Mucosa of rectum (tissue), 2 donors: ENCODE measurements around the gene PDSS2.
"Not testable (repeated sequence)": the region's sequence is repeated elsewhere in the genome, so short reads cannot be mapped to it uniquely, and the experiment has no call there.

Experiments
- H3K27ac ChIP-seq, 2 donors: one replicate each; pipeline ENCODE4 v1.7.0; 2013; ENCODE audit warnings: inconsistent platforms in 2 of 2, low read depth in 2 of 2, low read length in 2 of 2
- H3K27me3 ChIP-seq, 2 donors: one replicate each; pipeline ENCODE4 v1.7.0; 2013; ENCODE audit warnings: low read length in 2 of 2; ENCODE audit not compliant: control insufficient read depth in 2 of 2, insufficient read depth in 2 of 2
- H3K36me3 ChIP-seq, 2 donors: one replicate each; pipeline ENCODE4 v1.7.0; 2013; ENCODE audit warnings: low read length in 2 of 2; ENCODE audit not compliant: control insufficient read depth in 2 of 2, insufficient read depth in 2 of 2
- H3K4me1 ChIP-seq, 2 donors: one replicate each; pipeline ENCODE4 v1.7.0; 2013; ENCODE audit warnings: low read length in 2 of 2, mild to moderate bottlenecking in 1 of 2; ENCODE audit not compliant: control insufficient read depth in 2 of 2, insufficient read depth in 2 of 2
- H3K4me3 ChIP-seq, 2 donors: one replicate each; pipeline ENCODE4 v1.7.0; 2013; ENCODE audit warnings: low read length in 2 of 2
- H3K9ac ChIP-seq, 2 donors: one replicate each; pipeline ENCODE4 v1.7.0; 2013; ENCODE audit warnings: low read length in 2 of 2, low read depth in 1 of 2, mild to moderate bottlenecking in 1 of 2
- H3K9me3 ChIP-seq, 2 donors: one replicate each; pipeline ENCODE4 v1.7.0; 2013; ENCODE audit warnings: low read length in 2 of 2; ENCODE audit not compliant: control insufficient read depth in 2 of 2
- donor health status: healthy.
- donor health status: Normal muscosa, but diverticular disease.

The PDSS2 gene

DNA sequence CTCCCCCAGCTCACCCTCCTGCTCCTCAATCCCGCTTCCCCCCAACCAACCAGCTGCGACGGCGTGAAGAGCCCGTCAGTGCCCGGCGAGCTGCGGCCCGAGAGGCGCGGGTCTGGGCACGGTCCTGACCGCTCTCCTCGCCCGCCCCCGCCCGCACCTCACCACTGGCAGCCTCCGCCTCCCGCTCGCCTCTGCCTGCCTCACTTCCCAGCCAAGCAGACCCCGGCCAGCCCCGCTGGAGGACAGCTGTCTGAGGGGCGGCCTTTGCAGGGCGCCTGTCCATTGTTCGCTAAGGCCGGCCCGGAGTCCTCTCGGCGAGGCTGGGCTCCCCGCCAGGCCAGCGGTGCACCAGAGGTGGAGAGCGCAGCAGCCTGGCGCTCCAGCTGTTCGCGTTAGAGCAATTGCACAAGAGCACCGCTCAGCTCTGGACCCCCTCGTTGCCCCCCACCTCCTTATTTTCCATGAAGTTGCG is 31.8 kb upstream of the PDSS2 start:
- H3K9ac ChIP-seq = peak overlapping the region in 1 of 2 donors; percentile 41
- no peaks in the 10 kb centered on the region for H3K9me3 ChIP-seq
- H3K27me3 ChIP-seq = peaks cover 28 to 49% of the 10 kb centered on the region in 2 donors
- no peaks in the 10 kb centered on the region for H3K36me3 ChIP-seq
- H3K4me3 ChIP-seq = peak overlapping the region; percentile 61 to 79
- H3K27ac ChIP-seq = peak overlapping the region; percentile 23 to 34
- peaks cover 12 to 19% of the 10 kb centered on the region in 2 donors for H3K4me1 ChIP-seq

DNA sequence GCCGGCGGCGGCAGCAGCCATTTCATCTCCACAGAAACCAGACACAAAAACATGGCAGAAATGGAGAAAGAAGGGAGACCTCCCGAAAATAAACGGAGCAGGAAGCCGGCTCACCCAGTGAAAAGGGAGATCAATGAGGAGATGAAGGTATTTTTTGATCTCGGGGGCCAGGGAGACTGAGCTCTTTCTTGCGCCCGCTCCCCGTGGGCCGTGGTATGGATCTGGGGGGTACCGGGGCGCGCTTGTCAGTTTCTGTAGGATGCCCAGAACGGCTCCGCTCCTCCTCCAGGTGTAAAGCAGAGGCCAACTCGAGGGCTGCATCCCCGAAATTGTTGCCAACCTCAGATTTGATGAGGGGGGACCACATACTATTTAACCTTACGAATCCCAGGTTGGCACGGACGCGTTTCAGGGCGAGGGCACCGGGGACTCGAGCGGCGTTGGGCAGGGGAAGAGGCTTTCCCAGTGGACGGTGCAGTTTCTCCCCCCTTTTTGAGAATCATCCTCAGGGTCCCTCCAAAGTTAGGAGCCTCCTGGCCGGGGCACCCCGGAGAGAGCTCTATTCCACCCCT is 31.3 kb upstream of the PDSS2 start:
- Histone ChIP-seq H3K9me3 (no peaks in the 10 kb centered on the region), H3K4me3 (peak overlapping the region; percentile 61 to 79), H3K9ac (peak overlapping the region in 1 of 2 donors; percentile 29), H3K27ac (peak overlapping the region; percentile 23 to 34), H3K27me3 (peaks cover 28 to 49% of the 10 kb centered on the region in 2 donors), H3K36me3 (no peaks in the 10 kb centered on the region), H3K4me1 (peaks cover 12 to 19% of the 10 kb centered on the region in 2 donors)

DNA sequence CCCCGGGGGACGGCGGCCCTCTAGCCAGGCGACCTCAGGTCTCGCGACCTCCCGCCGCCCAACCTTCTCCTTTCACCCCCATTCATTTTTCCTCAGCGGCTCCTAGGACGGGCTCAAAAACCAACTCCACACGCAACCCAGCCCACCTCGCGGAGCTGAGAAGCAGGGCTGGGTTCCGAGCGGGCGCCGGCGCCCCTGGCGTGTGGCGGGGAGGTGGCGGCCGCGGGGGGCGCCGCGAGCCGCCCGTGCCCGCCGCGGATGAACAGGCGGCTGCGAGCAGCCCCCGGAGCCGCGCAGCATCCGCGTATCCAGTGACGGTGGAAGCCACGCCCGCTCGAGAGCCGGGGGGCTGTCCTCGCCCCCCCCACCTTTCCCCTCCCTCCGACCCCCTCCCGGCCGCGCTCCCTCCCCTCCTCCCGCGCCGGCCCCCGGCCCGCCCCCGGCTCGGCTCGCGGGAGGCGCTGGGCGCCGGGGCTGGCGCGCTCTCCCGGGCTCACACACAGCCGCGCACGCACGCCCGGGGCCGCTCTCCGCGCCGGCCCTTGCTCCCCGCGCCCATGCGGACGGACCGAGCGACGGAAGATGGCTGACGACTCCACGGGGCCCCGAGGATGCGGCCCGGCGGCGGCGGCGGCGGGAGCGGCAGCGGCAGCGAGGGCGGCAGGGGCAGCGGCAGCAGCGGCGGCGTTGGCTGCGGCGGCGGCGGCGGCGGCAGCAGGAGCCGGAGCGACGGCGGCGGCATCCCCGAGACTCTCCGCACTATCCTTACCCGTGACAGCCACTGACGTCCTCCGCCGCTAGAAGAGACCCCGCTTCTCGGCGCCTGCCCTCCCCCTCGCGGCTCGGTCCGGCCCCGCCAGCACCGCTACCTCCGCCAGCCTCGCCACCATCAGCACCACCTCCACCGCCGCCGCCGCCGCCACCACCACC is 30.5 kb upstream of the PDSS2 start, which contains the start of gene SOBP:
Gene SOBP (plus strand): TSS at position 482 of the 930 bp plus-strand sequence. CDS start 500 bp downstream, outside the sequence.
- peaks cover 30 to 49% of the 10 kb centered on the region in 2 donors for H3K27me3 ChIP-seq
- H3K27ac ChIP-seq = peak within 1 kb of the TSS; percentile 23 to 34
- peak within 1 kb of the TSS; percentile 61 to 79 for H3K4me3 ChIP-seq
- peak within 1 kb of the TSS; percentile 14 to 33 for H3K9ac ChIP-seq
- H3K4me1 ChIP-seq = peaks cover 12 to 19% of the 10 kb centered on the region in 2 donors
- no peaks in the 10 kb centered on the region for H3K36me3 ChIP-seq
- H3K9me3 ChIP-seq = no peaks in the 10 kb centered on the region

DNA sequence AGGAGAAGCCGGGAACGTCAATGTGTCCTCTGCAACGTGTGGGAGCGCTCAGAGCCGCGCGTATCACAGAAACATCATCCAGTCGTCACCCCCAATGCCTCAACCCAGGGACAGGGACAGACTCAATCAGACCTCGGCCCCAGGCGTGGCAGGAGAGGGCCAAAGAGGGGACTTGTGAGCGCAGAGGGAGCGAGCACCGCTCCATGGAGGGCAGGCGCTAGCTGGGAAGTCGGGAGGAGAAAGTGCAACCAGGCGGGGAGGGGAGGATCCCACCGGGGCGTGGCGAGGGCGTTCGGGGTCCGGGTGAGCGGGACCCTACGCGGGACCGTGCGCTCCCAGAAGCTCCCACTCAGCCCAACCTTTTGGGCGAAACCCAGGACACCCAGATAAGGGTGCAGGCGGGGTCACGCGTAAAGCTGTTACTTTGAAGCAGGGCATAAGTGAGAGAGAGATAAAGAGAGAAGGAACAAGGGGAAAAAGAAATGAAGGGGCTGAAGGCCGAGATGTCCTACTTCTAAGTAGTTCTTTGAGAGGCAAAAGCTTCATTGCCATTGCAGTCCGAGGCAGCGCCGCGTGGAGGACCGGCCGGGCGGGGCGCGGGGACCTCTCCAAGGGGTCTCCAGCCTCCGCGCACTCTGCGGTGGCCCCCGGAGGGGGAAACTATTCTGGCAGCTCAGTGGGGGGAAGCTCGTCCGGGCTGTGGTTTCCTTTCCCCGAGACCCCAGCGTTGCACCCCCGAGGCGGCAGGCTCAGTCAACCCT is 29.7 kb upstream of the PDSS2 start:
- H3K9me3 ChIP-seq = no peaks in the 10 kb centered on the region
- H3K36me3 ChIP-seq = no peaks in the 10 kb centered on the region
- H3K9ac ChIP-seq = peak overlapping the region; percentile 14 to 33
- peaks cover 30 to 52% of the 10 kb centered on the region in 2 donors for H3K27me3 ChIP-seq
- peak overlapping the region; percentile 9 to 17 for H3K27ac ChIP-seq
- peak overlapping the region; percentile 55 to 72 for H3K4me3 ChIP-seq
- H3K4me1 ChIP-seq = peaks cover 12 to 19% of the 10 kb centered on the region in 2 donors

DNA sequence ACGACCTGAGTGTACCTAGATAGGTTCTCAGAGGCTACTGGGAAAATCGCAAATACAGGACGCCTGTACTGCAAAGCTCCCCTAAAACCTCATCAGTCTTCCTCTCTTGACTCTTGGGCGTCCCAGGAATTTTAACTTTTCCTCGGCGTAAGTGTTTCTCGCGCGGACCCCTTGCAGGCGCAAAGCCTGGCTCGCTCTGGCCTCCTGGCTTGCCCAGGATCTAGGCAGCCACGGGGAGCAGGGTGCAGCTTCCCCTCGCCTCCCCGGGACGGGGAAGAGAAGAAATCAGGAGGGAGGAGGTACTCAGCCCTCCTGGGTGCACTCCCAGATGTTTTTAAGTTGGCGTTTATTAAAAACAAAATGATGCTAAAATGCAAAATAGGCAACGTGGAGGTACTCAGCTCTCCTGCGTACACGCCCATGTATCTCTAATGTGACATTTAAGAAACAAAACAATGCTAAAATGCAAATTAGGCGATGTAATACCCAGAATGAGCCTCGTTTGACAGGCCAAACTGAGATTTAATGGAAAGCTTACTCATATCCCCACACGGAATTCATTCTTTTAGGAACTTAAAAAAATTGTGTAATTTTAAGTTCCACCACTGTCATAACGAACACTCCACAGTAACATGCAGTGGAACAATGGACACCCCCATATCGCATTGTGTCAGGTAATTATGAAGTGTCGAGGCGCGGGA is 29.0 kb upstream of the PDSS2 start:
- H3K4me3 ChIP-seq = peak overlapping the region; percentile 55 to 72
- peaks cover 30 to 51% of the 10 kb centered on the region in 2 donors for H3K27me3 ChIP-seq
- H3K27ac ChIP-seq = no peak overlapping the region
- H3K9ac ChIP-seq = no peak overlapping the region
- no peaks in the 10 kb centered on the region for H3K36me3 ChIP-seq
- H3K9me3 ChIP-seq = no peaks in the 10 kb centered on the region
- peaks cover 12 to 19% of the 10 kb centered on the region in 2 donors for H3K4me1 ChIP-seq

DNA sequence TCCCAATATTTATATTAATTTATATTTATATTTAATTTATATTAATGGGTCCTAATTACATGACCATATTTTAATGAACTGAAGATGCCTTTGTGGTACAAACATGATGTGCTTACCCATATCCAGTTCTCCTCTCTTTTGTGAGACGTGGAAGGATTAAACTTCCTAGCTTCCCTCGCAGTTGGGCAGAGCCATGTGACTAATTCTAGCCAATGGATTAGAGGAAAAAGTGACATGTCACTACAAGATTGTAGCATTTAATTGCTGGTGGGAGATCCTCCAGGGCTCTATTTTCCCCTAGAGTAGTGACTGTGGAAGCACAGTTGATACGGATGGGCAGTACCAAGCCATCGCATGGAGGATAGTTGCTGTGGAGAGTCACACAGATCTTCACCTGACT is 25.8 kb upstream of the PDSS2 start:
- Histone ChIP-seq H3K9ac (no peak overlapping the region), H3K27ac (no peak overlapping the region), H3K9me3 (no peaks in the 10 kb centered on the region), H3K27me3 (peaks cover 26 to 27% of the 10 kb centered on the region in 2 donors), H3K4me3 (no peak overlapping the region), H3K4me1 (peaks cover 9 to 12% of the 10 kb centered on the region in 2 donors), H3K36me3 (no peaks in the 10 kb centered on the region)

DNA sequence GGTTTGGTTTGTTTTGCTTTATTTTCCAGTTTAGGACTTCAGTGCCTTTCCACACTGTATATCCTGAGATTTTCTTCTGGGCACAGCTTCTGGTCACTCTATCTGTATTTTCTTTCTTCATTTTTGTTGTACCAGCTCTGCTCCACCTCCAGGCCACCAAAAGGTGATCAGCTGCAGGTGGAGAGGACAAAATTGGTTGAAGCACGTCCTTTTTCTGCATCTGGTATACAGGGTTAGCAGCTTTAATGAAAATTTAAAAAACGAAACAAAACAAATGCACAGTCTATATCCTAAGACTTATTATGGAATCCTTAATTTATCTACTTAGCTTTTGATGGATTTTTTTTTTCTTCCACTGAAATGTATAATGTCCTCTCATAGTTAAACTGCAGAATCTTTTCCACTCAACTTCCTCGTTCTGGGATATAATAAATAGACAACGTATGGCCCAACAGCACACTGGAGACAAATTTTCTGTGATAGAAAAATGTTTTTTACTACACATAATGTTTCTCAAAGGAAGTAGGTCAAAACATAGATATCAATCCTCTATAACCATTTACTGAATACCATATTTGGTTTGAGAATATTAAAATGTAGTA is 19.8 kb upstream of the PDSS2 start:
- Histone ChIP-seq H3K9me3 (no peaks in the 10 kb centered on the region), H3K4me3 (no peak overlapping the region), H3K27me3 (peaks cover 2 to 7% of the 10 kb centered on the region in 2 donors), H3K4me1 (no peaks in the 10 kb centered on the region), H3K27ac (no peak overlapping the region), H3K36me3 (no peaks in the 10 kb centered on the region), H3K9ac (no peak overlapping the region)

DNA sequence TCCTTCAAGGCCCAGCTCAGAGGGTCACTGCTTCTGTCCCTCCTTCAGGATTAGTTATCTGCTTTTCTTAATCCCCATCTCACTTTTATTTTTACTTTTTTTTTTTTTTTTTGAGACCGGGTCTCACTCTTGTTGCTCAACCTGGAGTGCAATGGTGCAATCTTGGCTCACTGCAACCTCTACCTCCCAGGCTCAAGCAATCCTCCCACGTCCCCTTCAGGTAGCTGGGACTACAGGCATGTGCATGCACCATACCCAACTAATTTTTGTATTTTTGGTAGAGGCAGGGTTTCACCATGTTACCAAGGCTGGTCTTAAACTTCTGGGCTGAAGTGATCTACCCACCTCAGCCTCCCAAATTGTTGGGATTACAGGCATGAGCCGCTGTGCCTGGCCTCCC is 16.5 kb upstream of the PDSS2 start:
- H3K9ac ChIP-seq, H3K27me3 ChIP-seq, H3K27ac ChIP-seq, H3K4me3 ChIP-seq, H3K4me1 ChIP-seq, H3K36me3 ChIP-seq, H3K9me3 ChIP-seq: not testable (repeated sequence)

DNA sequence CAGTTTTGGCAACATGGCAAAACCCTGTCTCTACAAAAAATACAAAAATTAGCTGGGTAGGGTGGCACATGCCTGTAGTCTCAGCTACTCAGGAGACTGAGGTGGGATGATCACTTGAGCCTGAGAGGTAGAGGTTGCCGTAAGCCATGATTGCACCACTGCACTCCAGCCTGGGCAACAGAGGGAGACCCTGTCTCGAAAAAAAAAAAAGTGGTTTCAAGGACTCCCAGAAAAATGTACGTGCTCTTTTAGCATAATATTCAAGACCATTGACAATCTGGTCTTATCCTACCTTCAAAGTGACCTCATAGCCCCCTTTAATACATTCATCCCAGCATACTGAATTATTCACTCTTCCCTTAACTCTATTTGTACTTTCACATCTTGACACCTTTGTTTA is 16.0 kb upstream of the PDSS2 start:
- not testable (repeated sequence) for H3K36me3 ChIP-seq, H3K4me1 ChIP-seq, H3K27ac ChIP-seq, H3K4me3 ChIP-seq, H3K27me3 ChIP-seq, H3K9me3 ChIP-seq, H3K9ac ChIP-seq
